Esophagus muscularis mucosa (tissue), 3 donors: ENCODE results near the gene RDH12.

Experiments used
- CTCF ChIP-seq, 3 experiments: fragments of 200-600 bp in 2 of 3; fragments of 450-650 bp in 1 of 3; sonication (generic) in 2 of 3; IDR thresholded peaks; one replicate each; pipeline ENCODE4 v1.5.1; 2017 to 2019; ENCODE audit warnings: antibody characterized with exemption in 3 of 3, mild to moderate bottlenecking in 2 of 3, moderate library complexity in 1 of 3
- POLR2A ChIP-seq: fragments of 450-650 bp; IDR thresholded peaks from one replicate; pipeline ENCODE4 v1.6.1; 2017; ENCODE audit warnings: antibody characterized with exemption, moderate library complexity, mild to moderate bottlenecking, low read depth

GRCh38 chr14:67668559-67668958 lies 33.1 kb upstream of the RDH12 start:
- TF ChIP-seq POLR2A = no peak
- no peak for TF ChIP-seq CTCF (IDR thresholded peaks at IDR 0.05)
